Neural cell (in vitro differentiated cells): ENCODE results near the gene ELMO1. TPM values are rescaled to one million over a fixed set of nuclear protein-coding genes. Genes with fewer than 3 reads are reported as not detected.

Experiments used
- H2AFZ ChIP-seq: fragments of 200-600, 300-800 bp; sonication (generic), shearing (Covaris generic); 2 replicates; pipeline ENCODE4 v1.6.0; 2014; ENCODE audit warnings: low read depth, mild to moderate bottlenecking, antibody characterized with exemption, low read length, moderate library complexity
- H3F3A ChIP-seq: fragments of 200-600 bp; shearing (Covaris generic); 2 replicates; pipeline ENCODE4 v1.6.1; 2016; ENCODE audit warnings: mild to moderate bottlenecking, moderate library complexity, mixed read lengths, antibody characterized with exemption, low read length; ENCODE audit not compliant: insufficient read depth, poor library complexity, severe bottlenecking
- H3K27ac ChIP-seq: fragments of 200-600, 300-800 bp; sonication (generic), shearing (Covaris generic); 2 replicates; pipeline ENCODE4 v1.5.1; 2014; ENCODE audit warnings: mild to moderate bottlenecking, low read length, moderate library complexity
- H3K27me3 ChIP-seq: fragments of 300-800, 200-600 bp; sonication (generic), shearing (Covaris generic); 2 replicates; pipeline ENCODE4 v1.6.0; 2014; ENCODE audit warnings: mild to moderate bottlenecking, low read depth, low read length, moderate library complexity; ENCODE audit not compliant: insufficient read depth
- H3K36me3 ChIP-seq: fragments of 300-800, 200-600 bp; sonication (generic), shearing (Covaris generic); 2 replicates; pipeline ENCODE4 v1.5.1; 2014; ENCODE audit warnings: mild to moderate bottlenecking, antibody characterized with exemption, low read length, moderate library complexity; ENCODE audit not compliant: insufficient read depth
- H3K4me2 ChIP-seq: fragments of 300-800, 200-600 bp; sonication (generic), shearing (Covaris generic); 2 replicates; pipeline ENCODE4 v1.6.0; 2014; ENCODE audit warnings: mild to moderate bottlenecking, low read length
- H3K4me3 ChIP-seq: fragments of 300-800, 200-600 bp; sonication (generic), shearing (Covaris generic); 2 replicates; pipeline ENCODE4 v1.5.1; 2014; ENCODE audit warnings: mild to moderate bottlenecking, low read length, moderate library complexity
- H3K79me2 ChIP-seq: fragments of 200-600 bp; shearing (Covaris generic); replicated peaks from 2 replicates; pipeline ENCODE4 v1.6.0; 2014; ENCODE audit warnings: mild to moderate bottlenecking, low read length, moderate library complexity; ENCODE audit not compliant: insufficient read depth
- H3K9ac ChIP-seq: fragments of 300-800, 200-600 bp; sonication (generic), shearing (Covaris generic); 2 replicates; pipeline ENCODE4 v1.6.1; 2016; ENCODE audit warnings: mild to moderate bottlenecking, low read length, mixed read lengths
- H3K9me2 ChIP-seq: fragments of 200-600 bp; shearing (Covaris generic); 2 replicates; pipeline ENCODE4 v1.6.1; 2016; ENCODE audit warnings: mild to moderate bottlenecking, low read length, mixed read lengths; ENCODE audit not compliant: insufficient read depth
- H3K9me3 ChIP-seq: fragments of 200-600, 300-800 bp; sonication (generic), shearing (Covaris generic); 2 replicates; pipeline ENCODE4 v1.6.1; 2016; ENCODE audit warnings: mild to moderate bottlenecking, mixed run types, low read length, moderate library complexity, mixed read lengths
- H4K20me1 ChIP-seq: fragments of 200-600 bp; shearing (Covaris generic); 2 replicates; pipeline ENCODE4 v1.6.1; 2016; ENCODE audit warnings: mild to moderate bottlenecking, mixed run types; ENCODE audit not compliant: insufficient read depth
- CTCF ChIP-seq: fragments of 450-650 bp; IDR thresholded peaks from 2 replicates; pipeline ENCODE4 v1.5.1; 2014; ENCODE audit warnings: antibody characterized with exemption, mild to moderate bottlenecking, moderate library complexity; ENCODE audit not compliant: poor library complexity, severe bottlenecking
- EP300 ChIP-seq: fragments of 450-650 bp; conservative IDR thresholded peaks from 2 replicates; pipeline ENCODE4 v1.6.1; 2014; ENCODE audit warnings: antibody characterized with exemption, mild to moderate bottlenecking, moderate library complexity; ENCODE audit not compliant: poor library complexity, severe bottlenecking
- EZH2 ChIP-seq: fragments of 200-600, 300-800 bp; shearing (Covaris generic), sonication (generic); IDR thresholded peaks from 2 replicates; pipeline ENCODE4 v1.6.1; 2014; ENCODE audit warnings: antibody characterized with exemption, low read length, borderline replicate concordance, mild to moderate bottlenecking; ENCODE audit not compliant: insufficient read depth, poor library complexity, severe bottlenecking
- MXI1 ChIP-seq: fragments of 450-650 bp; conservative IDR thresholded peaks from 2 replicates; pipeline ENCODE4 v1.6.1; 2014; ENCODE audit warnings: antibody characterized with exemption, mild to moderate bottlenecking; ENCODE audit not compliant: poor library complexity, severe bottlenecking
- POLR2AphosphoS5 ChIP-seq: IDR thresholded peaks from 2 replicates; pipeline ENCODE4 v1.6.1; 2012
- RAD21 ChIP-seq: fragments of 450-650 bp; conservative IDR thresholded peaks from 2 replicates; pipeline ENCODE4 v1.6.1; 2014; ENCODE audit warnings: antibody characterized with exemption, mild to moderate bottlenecking, moderate library complexity
- SMC3 ChIP-seq: fragments of 450-650 bp; conservative IDR thresholded peaks from 2 replicates; pipeline ENCODE4 v1.6.1; 2014; ENCODE audit warnings: antibody characterized with exemption, mild to moderate bottlenecking, moderate library complexity; ENCODE audit not compliant: poor library complexity
- TAF1 ChIP-seq: IDR thresholded peaks from 2 replicates; pipeline ENCODE4 v1.6.1; 2012; ENCODE audit warnings: low read depth
- polyA plus RNA-seq: library from polyadenylated mRNA; depleted of rRNA; stranded (reverse); fragments of >200 nt; gene quantifications from 2 replicates; pipeline ENCODE4 v1.2.3, GENCODE V29; 2014
- TF ChIP-seq, protein P1 (sequence below): IDR thresholded peaks from 2 replicates; pipeline ENCODE4 v1.6.1; 2012; ENCODE audit warnings: borderline replicate concordance

ELMO1 gene
- polyA plus RNA-seq, 1 donor from 2014 or later: 12.2 TPM

DNA sequence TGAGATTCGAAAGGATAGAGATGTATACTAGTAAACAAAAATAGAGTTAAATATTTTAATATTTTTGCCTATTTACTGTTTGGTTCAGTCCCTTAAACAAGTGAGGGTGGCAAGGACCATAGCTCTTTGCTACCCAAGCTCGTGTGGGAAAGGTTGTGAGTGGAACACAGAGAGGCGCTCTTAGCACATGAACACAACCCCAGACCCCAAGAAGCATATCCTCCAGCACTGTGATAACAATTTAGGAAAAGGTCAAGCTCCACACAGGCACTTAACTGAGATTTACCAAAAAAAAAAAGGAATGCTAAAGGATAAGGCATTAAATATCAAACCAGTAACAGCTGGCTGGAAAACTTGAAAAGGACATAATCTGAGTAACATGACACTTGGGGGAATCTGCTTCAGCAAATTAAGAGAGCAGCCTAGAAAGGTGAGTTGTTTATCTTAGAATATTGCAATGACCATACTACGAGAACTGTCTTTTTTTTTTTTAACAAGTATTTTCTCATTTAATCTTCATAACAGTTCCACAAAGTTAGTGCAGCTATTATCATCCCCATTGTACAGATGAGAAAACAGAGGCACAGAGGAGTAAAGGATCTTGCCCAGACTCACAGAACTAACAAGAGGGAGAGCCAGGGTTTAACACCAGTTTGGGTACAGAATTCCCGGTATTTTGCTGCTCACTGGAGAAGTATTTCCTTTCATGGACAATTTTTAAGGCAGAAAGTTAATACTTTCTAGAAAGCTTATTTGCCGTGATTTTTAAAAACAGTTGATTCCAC is 420.9 kb downstream of the ELMO1 start:
- Histone ChIP-seq H3K36me3 (no peaks in the 10 kb centered on the region), H3K9me3 (no peaks in the 10 kb centered on the region), H3K4me2 (no peak overlapping the region), H3F3A (no peaks in the 10 kb centered on the region), H3K9ac (no peak overlapping the region), H3K4me3 (no peak overlapping the region), H3K79me2 (no peaks in the 10 kb centered on the region), H4K20me1 (no peaks in the 10 kb centered on the region), H2AFZ (no peak overlapping the region), H3K27ac (no peak overlapping the region), H3K27me3 (no peaks in the 10 kb centered on the region), H3K9me2 (no peaks in the 10 kb centered on the region)
- TF ChIP-seq TAF1 (no peak), SMC3 (no peak), RAD21 (no peak), CTCF (no peak), EP300 (no peak), POLR2AphosphoS5 (no peak), MXI1 (no peak), EZH2 (no peak)
- TF ChIP-seq, protein P1, sequence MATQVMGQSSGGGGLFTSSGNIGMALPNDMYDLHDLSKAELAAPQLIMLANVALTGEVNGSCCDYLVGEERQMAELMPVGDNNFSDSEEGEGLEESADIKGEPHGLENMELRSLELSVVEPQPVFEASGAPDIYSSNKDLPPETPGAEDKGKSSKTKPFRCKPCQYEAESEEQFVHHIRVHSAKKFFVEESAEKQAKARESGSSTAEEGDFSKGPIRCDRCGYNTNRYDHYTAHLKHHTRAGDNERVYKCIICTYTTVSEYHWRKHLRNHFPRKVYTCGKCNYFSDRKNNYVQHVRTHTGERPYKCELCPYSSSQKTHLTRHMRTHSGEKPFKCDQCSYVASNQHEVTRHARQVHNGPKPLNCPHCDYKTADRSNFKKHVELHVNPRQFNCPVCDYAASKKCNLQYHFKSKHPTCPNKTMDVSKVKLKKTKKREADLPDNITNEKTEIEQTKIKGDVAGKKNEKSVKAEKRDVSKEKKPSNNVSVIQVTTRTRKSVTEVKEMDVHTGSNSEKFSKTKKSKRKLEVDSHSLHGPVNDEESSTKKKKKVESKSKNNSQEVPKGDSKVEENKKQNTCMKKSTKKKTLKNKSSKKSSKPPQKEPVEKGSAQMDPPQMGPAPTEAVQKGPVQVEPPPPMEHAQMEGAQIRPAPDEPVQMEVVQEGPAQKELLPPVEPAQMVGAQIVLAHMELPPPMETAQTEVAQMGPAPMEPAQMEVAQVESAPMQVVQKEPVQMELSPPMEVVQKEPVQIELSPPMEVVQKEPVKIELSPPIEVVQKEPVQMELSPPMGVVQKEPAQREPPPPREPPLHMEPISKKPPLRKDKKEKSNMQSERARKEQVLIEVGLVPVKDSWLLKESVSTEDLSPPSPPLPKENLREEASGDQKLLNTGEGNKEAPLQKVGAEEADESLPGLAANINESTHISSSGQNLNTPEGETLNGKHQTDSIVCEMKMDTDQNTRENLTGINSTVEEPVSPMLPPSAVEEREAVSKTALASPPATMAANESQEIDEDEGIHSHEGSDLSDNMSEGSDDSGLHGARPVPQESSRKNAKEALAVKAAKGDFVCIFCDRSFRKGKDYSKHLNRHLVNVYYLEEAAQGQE: no peak

GRCh38 chr7:37027104-37027503 is 421.6 kb downstream of the ELMO1 start:
- H3K27me3 ChIP-seq: no peaks in the 10 kb centered on the region
- H3K9me2 ChIP-seq: no peaks in the 10 kb centered on the region
- no peaks in the 10 kb centered on the region for H3K9me3 ChIP-seq
- no peaks in the 10 kb centered on the region for H3K36me3 ChIP-seq
- TF ChIP-seq TAF1 (no peak), SMC3 (no peak), CTCF (no peak), RAD21 (no peak), EP300 (no peak), EZH2 (no peak), POLR2AphosphoS5 (no peak), MXI1 (no peak)
- TF ChIP-seq, protein P1: no peak
- H3K9ac ChIP-seq: no peak overlapping the region
- H3F3A ChIP-seq: no peaks in the 10 kb centered on the region
- H3K4me3 ChIP-seq: no peak overlapping the region
- no peaks in the 10 kb centered on the region for H4K20me1 ChIP-seq
- no peaks in the 10 kb centered on the region for H3K79me2 ChIP-seq
- H3K4me2 ChIP-seq: no peak overlapping the region
- no peak overlapping the region for H2AFZ ChIP-seq
- H3K27ac ChIP-seq: no peak overlapping the region
